ENCODE data around the gene ZNF77.

DNA sequence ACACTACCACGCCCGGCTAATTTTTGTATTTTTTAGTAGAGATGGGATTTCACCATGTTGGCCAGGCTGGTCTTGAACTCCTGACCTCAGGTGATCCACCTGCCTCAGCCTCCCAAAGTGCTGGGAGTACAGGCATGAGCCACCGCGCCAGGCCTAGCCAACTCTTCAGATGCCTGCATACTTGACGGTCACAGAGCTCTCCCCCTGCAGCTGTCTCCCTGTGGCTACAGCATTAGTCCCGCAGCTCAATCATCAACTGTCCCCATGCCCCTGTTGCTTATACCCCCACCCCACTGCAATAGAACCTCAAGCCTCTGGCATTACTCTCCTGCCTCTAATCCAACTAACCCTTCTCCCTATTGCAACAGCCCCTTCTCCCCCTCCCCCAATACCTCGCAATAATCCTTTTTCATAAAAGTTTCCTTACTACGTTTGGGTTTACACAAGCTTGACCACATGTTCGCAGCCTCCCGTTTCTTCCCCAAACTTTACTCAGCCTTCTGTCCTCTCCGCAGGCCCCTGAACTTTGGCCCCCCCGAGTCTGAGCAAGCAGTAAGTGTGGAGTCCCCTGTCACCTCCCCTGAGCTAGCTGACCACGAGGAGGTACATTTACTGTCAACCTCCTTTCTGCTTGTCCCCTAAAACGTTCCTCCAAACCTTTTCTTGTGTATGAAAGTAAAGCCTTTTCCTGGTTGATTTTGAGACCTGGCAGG lies 1.7 kb downstream of the ZNF77 start:
- TF ChIP-seq POLR2A (IDR thresholded peaks at IDR 0.05) (no peak), EP300 (IDR thresholded peaks at IDR 0.05) (no peak)
- TF ChIP-seq, protein P1, sequence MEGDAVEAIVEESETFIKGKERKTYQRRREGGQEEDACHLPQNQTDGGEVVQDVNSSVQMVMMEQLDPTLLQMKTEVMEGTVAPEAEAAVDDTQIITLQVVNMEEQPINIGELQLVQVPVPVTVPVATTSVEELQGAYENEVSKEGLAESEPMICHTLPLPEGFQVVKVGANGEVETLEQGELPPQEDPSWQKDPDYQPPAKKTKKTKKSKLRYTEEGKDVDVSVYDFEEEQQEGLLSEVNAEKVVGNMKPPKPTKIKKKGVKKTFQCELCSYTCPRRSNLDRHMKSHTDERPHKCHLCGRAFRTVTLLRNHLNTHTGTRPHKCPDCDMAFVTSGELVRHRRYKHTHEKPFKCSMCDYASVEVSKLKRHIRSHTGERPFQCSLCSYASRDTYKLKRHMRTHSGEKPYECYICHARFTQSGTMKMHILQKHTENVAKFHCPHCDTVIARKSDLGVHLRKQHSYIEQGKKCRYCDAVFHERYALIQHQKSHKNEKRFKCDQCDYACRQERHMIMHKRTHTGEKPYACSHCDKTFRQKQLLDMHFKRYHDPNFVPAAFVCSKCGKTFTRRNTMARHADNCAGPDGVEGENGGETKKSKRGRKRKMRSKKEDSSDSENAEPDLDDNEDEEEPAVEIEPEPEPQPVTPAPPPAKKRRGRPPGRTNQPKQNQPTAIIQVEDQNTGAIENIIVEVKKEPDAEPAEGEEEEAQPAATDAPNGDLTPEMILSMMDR (IDR thresholded peaks at IDR 0.05) = no peak

Measured in tibial nerve (tissue), 4 donors.